Cardiac muscle cell (in vitro differentiated cells and primary cell): ENCODE results near the gene PRMT2. TPM values are rescaled to one million over a fixed set of nuclear protein-coding genes. Genes with fewer than 3 reads are reported as not detected.

Experiments used
- DNase-seq, 2 donors: peaks; one replicate each; pipeline versions ENCODE4 v3.0.0 to v3.0.0-alpha.2; 2010 to 2017; ENCODE audit warnings: low read depth in 1 of 2, low spot score in 1 of 2
- H3K27ac ChIP-seq: fragments of 200-600 bp; sonication (generic); 2 replicates; pipeline ENCODE4 v1.5.1; 2016
- H3K27me3 ChIP-seq: fragments of 200-600 bp; sonication (generic); 2 replicates; pipeline ENCODE4 v1.6.0; 2016; ENCODE audit warnings: control low read depth
- H3K36me3 ChIP-seq: fragments of 200-600 bp; sonication (generic); 2 replicates; pipeline ENCODE4 v1.5.1; 2016; ENCODE audit warnings: control low read depth
- H3K4me1 ChIP-seq: fragments of 200-600 bp; sonication (generic); 2 replicates; pipeline ENCODE4 v1.8.1; 2017; ENCODE audit warnings: low read depth, mild to moderate bottlenecking, mixed run types
- H3K4me3 ChIP-seq: fragments of 200-600 bp; sonication (generic); 2 replicates; pipeline ENCODE4 v1.5.1; 2016; ENCODE audit warnings: mild to moderate bottlenecking
- H3K9me3 ChIP-seq: fragments of 200-600 bp; sonication (generic); 2 replicates; pipeline ENCODE4 v1.5.1; 2017; ENCODE audit warnings: low read depth, mild to moderate bottlenecking, control low read depth
- CTCF ChIP-seq: IDR thresholded peaks from 2 replicates; pipeline ENCODE4 v1.5.1; 2012; ENCODE audit warnings: low read depth, mild to moderate bottlenecking, low read length
- polyA plus RNA-seq: library from polyadenylated mRNA; unstranded; fragments of >200 nt; fragmentation: Nextera tagmentation; extraction: Ambion mirVana; gene quantifications from 2 replicates; pipeline ENCODE4 v1.2.1, GENCODE V29; 2016
- total RNA-seq: library from RNA; depleted of rRNA; stranded (reverse); fragments of >200 nt; gene quantifications from 2 replicates; pipeline ENCODE4 v1.2.3, GENCODE V29; 2016

PRMT2 gene
- total and polyA plus RNA-seq, 2 experiments from 2014 or later: 90.5 to 140 TPM

GRCh38 chr21:46662367-46662654 is 26.8 kb downstream of the PRMT2 start:
- H3K9me3 ChIP-seq: no peaks in the 10 kb centered on the region
- peaks cover 7% of the 10 kb centered on the region for H3K27me3 ChIP-seq
- peaks cover 5% of the 10 kb centered on the region for H3K4me1 ChIP-seq
- no peak overlapping the region for H3K4me3 ChIP-seq
- TF ChIP-seq CTCF: no peak
- H3K36me3 ChIP-seq: peaks cover 3% of the 10 kb centered on the region
- DNase-seq: no peak
- H3K27ac ChIP-seq: no peak overlapping the region

- no peak overlapping the region for H3K4me3 ChIP-seq
- no peak for TF ChIP-seq CTCF
- no peaks in the 10 kb centered on the region for H3K9me3 ChIP-seq
- no peaks in the 10 kb centered on the region for H3K36me3 ChIP-seq
- peaks cover 8% of the 10 kb centered on the region for H3K27me3 ChIP-seq
- DNase-seq: no peak
- H3K4me1 ChIP-seq: peaks cover 5% of the 10 kb centered on the region
- no peak overlapping the region for H3K27ac ChIP-seq
Observed at GRCh38 chr21:46662765-46663500, 27.5 kb downstream of the PRMT2 start.

- Histone ChIP-seq H3K9me3 (no peaks in the 10 kb centered on the region), H3K36me3 (no peaks in the 10 kb centered on the region), H3K27ac (no peak overlapping the region), H3K4me1 (peaks cover 5% of the 10 kb centered on the region), H3K27me3 (peaks cover 8% of the 10 kb centered on the region), H3K4me3 (no peak overlapping the region)
- DNase-seq: no peak
- no peak for TF ChIP-seq CTCF
Observed at GRCh38 chr21:46663754-46664153, 28.3 kb downstream of the PRMT2 start.

GRCh38 chr21:46664316-46664995 is 29.0 kb downstream of the PRMT2 start:
- Histone ChIP-seq H3K27me3 (peaks cover 8% of the 10 kb centered on the region), H3K27ac (no peak overlapping the region), H3K4me3 (no peak overlapping the region), H3K36me3 (no peaks in the 10 kb centered on the region), H3K9me3 (no peaks in the 10 kb centered on the region), H3K4me1 (peaks cover 5% of the 10 kb centered on the region)
- DNase-seq: no peak
- TF ChIP-seq CTCF: no peak

- Histone ChIP-seq H3K27ac (no peak overlapping the region), H3K4me1 (peaks cover 5% of the 10 kb centered on the region), H3K9me3 (no peaks in the 10 kb centered on the region), H3K36me3 (no peaks in the 10 kb centered on the region), H3K4me3 (no peak overlapping the region), H3K27me3 (peaks cover 8% of the 10 kb centered on the region)
- no peak for DNase-seq
- TF ChIP-seq CTCF: no peak
Observed at GRCh38 chr21:46665566-46665965, 30.1 kb downstream of the PRMT2 start.
